GM12801 (cell line): ENCODE data around the gene RAB36.

Source experiments
- CTCF ChIP-seq: IDR thresholded peaks from one replicate; pipeline ENCODE4 v1.5.1; 2011; ENCODE audit warnings: control low read depth; ENCODE audit not compliant: insufficient read length; ENCODE audit errors: extremely low read depth

The RAB36 gene

DNA sequence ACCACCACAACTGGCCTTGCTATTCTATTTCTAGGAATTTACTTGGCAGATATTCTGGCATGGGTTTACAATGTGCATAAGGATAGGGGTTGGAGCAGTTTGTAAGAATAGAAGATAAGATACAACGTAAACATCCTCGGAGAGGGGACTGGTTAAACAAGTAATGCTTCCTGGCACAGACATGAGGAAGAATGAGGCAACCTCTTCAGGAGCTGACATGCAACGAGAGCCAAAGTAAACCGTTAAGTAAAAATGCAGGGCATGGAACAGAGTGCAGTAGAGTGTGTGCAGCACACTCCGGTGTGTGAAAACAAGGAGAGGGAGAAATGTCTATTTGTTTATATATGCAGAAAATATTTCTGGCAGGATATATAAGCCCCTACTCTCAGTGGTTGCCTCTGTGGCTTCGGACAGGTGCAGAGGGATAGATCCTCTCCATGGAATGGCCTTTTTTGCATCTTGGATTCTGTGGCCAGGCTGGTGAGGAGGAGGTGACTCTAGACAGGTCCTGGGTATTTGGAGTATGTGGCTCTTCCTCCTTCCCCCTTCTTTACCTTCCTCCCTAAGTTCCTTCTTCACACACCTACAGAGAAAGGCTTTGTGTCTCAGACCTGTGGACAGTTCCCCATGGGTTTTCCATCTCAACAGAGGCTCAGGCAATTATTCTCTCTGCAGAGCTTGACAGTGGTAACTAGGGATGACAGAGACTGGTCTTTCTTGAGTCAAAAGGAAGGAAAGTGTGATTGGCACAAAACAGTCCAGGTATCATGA is 2.5 kb downstream of the RAB36 start:
- no peak for TF ChIP-seq CTCF

DNA sequence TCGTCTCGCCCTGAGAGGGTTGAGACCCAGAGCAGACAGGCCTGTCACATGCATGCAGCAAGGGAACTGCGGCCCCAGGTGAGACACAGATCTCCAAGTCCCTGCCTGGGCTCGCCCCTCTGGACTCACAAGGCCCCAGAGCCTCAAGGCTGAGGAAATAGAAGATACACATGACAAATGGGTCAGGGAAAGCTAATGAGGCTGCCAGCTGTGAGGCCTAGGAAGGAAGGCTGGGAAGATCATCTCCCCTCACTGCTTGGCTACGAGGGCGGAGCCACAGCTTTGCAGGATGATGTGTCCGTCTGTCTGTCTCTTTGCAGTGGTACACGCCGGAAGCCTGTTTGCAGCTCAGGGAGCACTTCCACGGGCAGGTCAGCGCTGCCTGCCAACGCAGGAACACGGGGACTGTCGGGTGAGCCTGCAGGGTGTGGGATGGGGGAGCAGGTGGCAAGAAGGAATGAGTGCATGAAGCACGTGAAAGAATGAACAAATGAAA is 4.5 kb downstream of the RAB36 start:
- no peak for TF ChIP-seq CTCF

GRCh38 chr22:23150762-23151161 is 5.5 kb downstream of the RAB36 start:
- no peak for TF ChIP-seq CTCF

DNA sequence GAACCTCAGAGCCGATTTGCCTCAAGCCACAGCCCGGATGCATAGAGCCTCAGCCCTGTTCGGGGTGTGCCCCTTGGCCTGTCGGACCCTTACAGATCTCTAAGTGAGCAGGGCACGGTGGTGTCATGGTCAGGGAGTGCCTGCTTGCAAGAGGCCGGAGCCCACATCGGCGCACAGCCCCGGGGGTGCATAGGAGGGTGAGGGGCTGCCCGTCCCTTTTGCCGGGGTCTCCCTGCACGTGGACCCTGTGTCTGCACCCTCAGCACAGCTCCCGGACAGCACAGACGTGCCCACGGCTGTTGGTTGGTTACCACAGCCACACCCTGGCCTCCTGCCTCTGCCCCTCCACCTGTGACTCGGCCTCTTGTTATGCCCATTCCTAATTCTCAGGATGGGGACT is 6.5 kb downstream of the RAB36 start:
- TF ChIP-seq CTCF, result no peak

GRCh38 chr22:23152238-23153114 is 7.2 kb downstream of the RAB36 start:
- no peak for TF ChIP-seq CTCF

DNA sequence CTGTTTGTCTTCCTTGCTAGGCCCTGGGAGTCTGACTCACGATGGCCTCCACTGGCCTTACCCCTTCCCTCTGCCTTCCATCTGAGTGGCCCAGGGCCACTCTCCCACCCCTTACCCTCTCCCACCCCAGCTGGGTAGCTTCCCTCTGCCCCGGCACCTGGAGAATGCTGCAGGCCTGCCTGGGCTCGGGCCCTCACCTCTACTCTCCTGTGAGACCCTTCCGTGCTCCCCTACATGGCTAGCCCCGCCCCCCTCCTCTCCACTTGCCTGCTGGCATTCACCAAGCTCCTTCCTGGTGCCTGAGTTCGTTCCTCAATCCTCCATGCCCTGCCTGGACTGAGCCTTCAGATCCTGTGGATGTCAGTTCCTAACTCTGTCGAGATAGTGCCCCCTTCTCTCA is 8.7 kb downstream of the RAB36 start:
- no peak for TF ChIP-seq CTCF

- no peak for TF ChIP-seq CTCF
These were observed 9.2 kb downstream of the RAB36 start for GRCh38 chr22:23154461-23154860.
